Choroid plexus epithelial cell (primary cell): Measurements from ENCODE around the gene TNPO2.
A peak's percentile ranks its signal among the peaks of the same experiment; 100 is the strongest.
"Not testable (repeated sequence)": the region's sequence is repeated elsewhere in the genome, so short reads cannot be mapped to it uniquely, and the experiment has no call there.

Source experiments
- DNase-seq: peaks from one replicate; pipeline ENCODE4 v3.0.0-alpha.2; 2010; ENCODE audit warnings: low read depth
- H3K4me3 ChIP-seq: 2 replicates; pipeline ENCODE4 v1.5.1; 2011; ENCODE audit warnings: low read depth, mild to moderate bottlenecking, control low read depth, low read length, moderate library complexity
- CTCF ChIP-seq: conservative IDR thresholded peaks from 2 replicates; pipeline ENCODE4 v1.5.1; 2011; ENCODE audit warnings: low read depth, mild to moderate bottlenecking, control low read depth, inconsistent platforms, low read length, moderate library complexity

Gene TNPO2

GRCh38 chr19:12726988-12727316, 3.2 kb upstream of the TNPO2 start:
- no peak overlapping the region for H3K4me3 ChIP-seq
- no peak for TF ChIP-seq CTCF
- no peak for DNase-seq

DNA sequence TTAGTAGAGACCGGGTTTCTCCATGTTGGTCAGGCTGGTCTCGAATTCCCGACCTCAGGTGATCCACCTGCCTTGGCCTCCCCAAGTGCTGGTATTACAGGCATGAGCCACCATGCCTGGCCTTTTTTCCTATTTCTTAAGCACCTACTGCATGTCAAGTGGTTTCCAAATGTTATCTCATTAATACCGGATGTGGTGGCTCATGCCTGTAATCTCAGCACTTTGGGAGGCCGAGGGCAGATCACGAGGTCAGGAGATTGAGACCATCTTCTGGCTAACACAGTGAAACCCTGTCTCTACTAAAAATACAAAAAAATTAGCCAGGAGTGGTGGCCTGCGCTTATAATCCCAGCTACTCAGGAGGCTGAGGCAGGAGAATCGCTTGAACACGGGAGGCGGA, 1.9 kb upstream of the TNPO2 start:
- DNase-seq, H3K4me3 ChIP-seq: not testable (repeated sequence)

- DNase-seq, result peak; percentile 19
- no peak for TF ChIP-seq CTCF
- H3K4me3 ChIP-seq, result peak overlapping the region; percentile 78
These were observed 421 bp downstream of the TNPO2 start for GRCh38 chr19:12723381-12723640.

- peak overlapping the region; percentile 78 for H3K4me3 ChIP-seq
- peak; percentile 100 for DNase-seq
- TF ChIP-seq CTCF, result no peak
These were observed 959 bp downstream of the TNPO2 start for GRCh38 chr19:12722566-12723380.

GRCh38 chr19:12721656-12722565, 1.8 kb downstream of the TNPO2 start:
- H3K4me3 ChIP-seq, result peak overlapping the region; percentile 78
- peak; percentile 89 for DNase-seq
- no peak for TF ChIP-seq CTCF

DNA sequence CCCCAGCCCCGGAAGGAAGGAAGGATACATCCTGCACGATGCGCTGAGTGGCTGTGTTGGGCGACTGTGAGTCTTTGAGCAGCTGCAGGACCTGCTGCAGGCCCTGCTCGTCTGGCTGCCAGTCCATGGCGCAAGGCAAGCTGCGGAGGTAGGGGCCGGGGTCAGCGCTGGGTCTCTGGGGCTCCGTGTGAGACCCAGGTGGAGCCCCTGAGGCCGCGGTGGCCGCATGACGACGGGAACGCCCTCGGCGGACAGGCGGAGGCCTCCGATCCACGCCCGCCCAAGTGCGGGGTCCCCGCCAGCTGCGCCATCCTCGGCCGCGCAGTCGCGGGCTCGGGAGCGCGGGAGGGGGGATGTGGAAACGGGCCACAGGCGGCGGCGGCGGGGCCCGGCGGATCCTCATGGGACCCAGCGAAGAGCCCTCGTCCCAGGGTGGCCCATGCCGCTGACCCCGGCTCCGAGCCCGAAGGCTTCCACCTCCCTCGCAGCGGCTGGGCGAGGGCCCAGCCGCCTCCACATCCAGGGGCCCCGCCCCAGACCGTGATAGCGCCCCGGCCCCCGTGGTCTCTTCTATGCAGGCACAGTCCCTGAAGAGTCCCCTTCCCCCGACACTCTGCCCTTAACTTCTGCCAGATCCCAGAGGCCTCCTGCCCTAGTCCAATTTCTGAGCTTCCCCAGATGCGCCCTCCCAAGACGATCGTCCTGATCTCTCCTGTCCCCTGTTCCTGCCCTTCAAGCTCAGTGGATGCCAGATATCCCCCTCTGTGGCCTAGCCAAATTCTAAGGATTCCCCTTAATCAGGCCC, 2.7 kb downstream of the TNPO2 start:
- DNase-seq, result peak; percentile 46
- H3K4me3 ChIP-seq, result peak overlapping the region; percentile 78
- TF ChIP-seq CTCF, result no peak

DNA sequence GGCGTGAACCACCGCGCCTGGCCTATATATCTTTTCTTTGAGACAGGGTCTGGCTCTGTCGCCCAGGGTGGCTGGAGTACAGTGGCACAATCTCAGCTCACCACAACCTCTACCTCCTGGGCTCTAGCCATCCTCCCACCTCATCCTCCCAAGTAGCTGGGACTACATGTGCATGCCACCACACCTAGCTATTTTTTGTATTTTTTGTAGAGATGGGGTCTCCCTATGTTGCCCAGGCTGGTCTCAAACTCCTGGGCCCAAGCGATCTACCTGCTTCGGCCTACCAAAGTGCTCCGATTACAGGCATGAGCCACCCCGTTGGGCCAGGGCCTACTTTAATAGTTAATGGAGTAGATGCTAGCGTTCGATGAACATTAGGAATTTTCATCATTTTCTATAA, 3.4 kb downstream of the TNPO2 start:
- no peak for TF ChIP-seq CTCF
- no peak for DNase-seq
- H3K4me3 ChIP-seq, result peak overlapping the region; percentile 78
